Activated naive CD4-positive, alpha-beta T cell treated with anti-CD3 and anti-CD28 coated beads, Interleukin-2, amount 50 U/mL, for 72 hours (primary cell): ENCODE data around the gene OGFOD2. TPM values are rescaled to one million over a fixed set of nuclear protein-coding genes. Genes with fewer than 3 reads are reported as not detected.
"Not testable (repeated sequence)": the region's sequence is repeated elsewhere in the genome, so short reads cannot be mapped to it uniquely, and the experiment has no call there.

Experiments used
- ATAC-seq, 2 donors: fragments of 150-1000 bp; cut with Tn5 transposase; 2 replicates each; pipeline ENCODE4 v1.10.0; 2021; ENCODE audit warnings: mild to moderate bottlenecking in 2 of 2, moderate library complexity in 2 of 2
- DNase-seq, 2 donors: peaks; one replicate each; pipeline ENCODE4 v3.0.0; 2021 to 2022; ENCODE audit warnings: low spot score in 2 of 2
- H3K27ac Mint-ChIP-seq, 2 donors: one replicate each; pipeline ENCODE4 v1.8.0; 2022; ENCODE audit warnings: mild to moderate bottlenecking in 2 of 2, mixed read lengths in 2 of 2
- H3K36me3 Mint-ChIP-seq, 2 donors: one replicate each; pipeline ENCODE4 v1.8.0; 2022; ENCODE audit warnings: mixed read lengths in 2 of 2
- H3K9me3 Mint-ChIP-seq, 2 donors: one replicate each; pipeline ENCODE4 v1.8.0; 2022; ENCODE audit warnings: mixed read lengths in 2 of 2
- total RNA-seq, 2 donors: library from RNA; stranded (reverse); gene quantifications; one replicate each; pipeline ENCODE4 v1.2.3, GENCODE V29; 2022

Gene OGFOD2
- 10 to 100 TPM; 30.3 to 30.8 TPM for total RNA-seq

- Mint-ChIP-seq H3K27ac (peak within 1 kb of the TSS; percentile 99 to 100), H3K9me3 (no peaks in the 10 kb centered on the region), H3K36me3 (peaks cover 5 to 17% of the 10 kb centered on the region in 2 donors)
- ATAC-seq, result peak; percentile 80 to 87
- DNase-seq, result peak; percentile 87 to 91
Measured at GRCh38 chr12:122974892-122975789, at the start of gene OGFOD2. TSS of gene OGFOD2 (plus strand) at chr12:122975244. CDS start at chr12:122975252, 8 bp downstream.

DNA sequence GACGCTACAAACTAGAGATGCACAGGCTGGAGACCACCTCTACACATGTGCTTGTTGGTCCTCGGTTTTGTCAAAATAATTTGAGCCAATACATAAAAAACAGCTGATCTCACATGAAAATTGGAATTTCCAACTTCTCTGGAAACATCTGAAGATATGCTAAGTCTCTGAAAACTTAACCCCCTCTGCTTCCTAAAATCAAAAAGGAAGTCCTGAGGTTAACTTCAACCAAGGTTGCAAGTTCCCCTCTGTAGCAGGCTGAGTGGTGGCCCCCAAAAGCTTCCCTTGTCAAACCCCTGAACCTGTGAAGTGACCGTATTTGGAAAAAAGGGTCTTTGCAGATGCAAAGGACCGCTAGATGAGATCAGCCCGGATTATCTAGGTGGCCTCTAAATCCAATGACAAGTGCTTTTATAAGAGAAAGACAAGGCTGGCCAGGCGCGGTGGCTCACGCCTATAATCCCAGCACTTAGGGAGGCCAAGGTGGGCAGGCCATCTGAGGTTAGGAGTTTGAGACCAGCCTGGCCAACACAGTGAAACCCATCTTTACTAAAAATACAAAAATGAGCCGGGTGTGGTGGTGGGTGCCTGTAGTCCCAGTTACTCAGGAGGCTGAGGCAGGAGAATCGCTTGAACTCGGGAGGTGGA lies 47.2 kb upstream of the OGFOD2 start:
- no peak for DNase-seq

DNA sequence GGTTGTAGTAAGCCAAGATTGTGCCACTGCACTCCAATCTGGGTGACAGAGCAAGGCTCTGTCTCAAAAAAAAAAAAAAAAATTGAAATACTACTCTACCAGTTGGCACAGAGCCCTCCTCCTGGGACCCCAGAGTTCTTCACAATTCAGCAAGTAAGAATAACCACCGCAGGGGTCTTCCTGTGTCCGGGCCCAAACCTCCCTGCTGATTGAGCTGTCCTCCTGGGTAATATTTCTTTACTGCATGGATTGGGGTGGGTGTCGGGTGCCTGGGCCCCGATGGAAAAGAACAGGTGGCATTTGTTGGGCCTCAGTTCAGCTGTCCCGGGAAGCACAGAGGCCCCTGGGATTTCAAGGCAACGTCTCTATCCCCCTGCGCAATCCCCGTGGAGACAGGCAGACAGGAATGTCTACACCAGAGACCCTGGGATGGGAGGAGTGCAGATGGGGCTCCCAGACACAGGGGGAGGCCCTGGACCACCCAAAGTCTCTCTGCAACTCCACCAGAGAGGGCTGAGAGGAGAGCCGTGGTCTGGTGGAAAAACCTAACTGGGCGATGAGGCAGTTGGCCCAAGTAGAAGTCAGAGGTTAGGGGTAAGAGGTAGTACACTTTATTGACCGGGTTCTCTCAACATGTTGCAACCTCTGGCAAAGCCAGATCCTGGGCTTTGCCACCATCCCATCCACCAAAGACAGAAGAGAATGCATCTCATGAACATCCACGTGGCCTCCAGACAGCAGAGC lies 46.5 kb upstream of the OGFOD2 start:
- H3K27ac Mint-ChIP-seq, result no peak overlapping the region
- ATAC-seq, result no peak
- no peaks in the 10 kb centered on the region for H3K9me3 Mint-ChIP-seq
- H3K36me3 Mint-ChIP-seq, result no peaks in the 10 kb centered on the region
- DNase-seq, result no peak

More for the DNA sequence above, 47.2 kb upstream of the OGFOD2 start:
- no peaks in the 10 kb centered on the region for H3K36me3 Mint-ChIP-seq
- no peak for ATAC-seq
- H3K27ac Mint-ChIP-seq, result no peak overlapping the region
- H3K9me3 Mint-ChIP-seq, result no peaks in the 10 kb centered on the region

GRCh38 chr12:122929148-122929538 lies 45.9 kb upstream of the OGFOD2 start:
- DNase-seq (no peak), ATAC-seq (no peak)
- no peaks in the 10 kb centered on the region for H3K9me3 Mint-ChIP-seq
- no peaks in the 10 kb centered on the region for H3K36me3 Mint-ChIP-seq
- H3K27ac Mint-ChIP-seq, result no peak overlapping the region

DNA sequence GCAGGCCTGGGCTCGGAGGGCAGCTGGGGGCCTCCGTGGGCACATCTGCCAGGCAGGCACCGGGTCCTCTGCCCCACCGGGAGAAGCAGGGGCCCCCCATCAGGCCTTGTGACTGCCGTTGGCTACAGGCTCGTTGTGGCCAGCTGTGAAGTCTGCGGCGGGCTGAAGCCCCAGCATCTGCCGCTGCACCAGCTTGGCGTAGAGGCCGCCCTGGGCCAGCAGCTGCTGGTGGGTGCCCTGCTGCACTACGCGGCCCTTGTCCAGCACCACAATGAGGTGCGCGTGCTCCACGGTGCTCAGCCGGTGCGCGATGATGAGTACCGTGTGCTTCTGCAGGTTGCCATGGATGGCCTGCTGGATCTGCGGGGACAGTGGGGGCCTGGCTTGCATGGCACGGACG lies 45.2 kb upstream of the OGFOD2 start:
- no peak overlapping the region for H3K27ac Mint-ChIP-seq
- no peaks in the 10 kb centered on the region for H3K9me3 Mint-ChIP-seq
- ATAC-seq, result no peak
- no peak for DNase-seq
- H3K36me3 Mint-ChIP-seq, result no peaks in the 10 kb centered on the region

GRCh38 chr12:122932207-122932606 lies 42.8 kb upstream of the OGFOD2 start:
- Mint-ChIP-seq H3K27ac (no peak overlapping the region), H3K36me3 (no peaks in the 10 kb centered on the region), H3K9me3 (no peaks in the 10 kb centered on the region)
- no peak for DNase-seq
- no peak for ATAC-seq

- DNase-seq, result no peak
Measured at GRCh38 chr12:122934722-122935121, 40.3 kb upstream of the OGFOD2 start.

GRCh38 chr12:122935318-122935717 lies 39.7 kb upstream of the OGFOD2 start:
- no peak for ATAC-seq
- no peak overlapping the region for H3K27ac Mint-ChIP-seq
- H3K9me3 Mint-ChIP-seq, result no peaks in the 10 kb centered on the region

More at GRCh38 chr12:122934722-122935121, 40.3 kb upstream of the OGFOD2 start:
- H3K27ac Mint-ChIP-seq, result no peak overlapping the region
- no peak for ATAC-seq
- H3K9me3 Mint-ChIP-seq, result no peaks in the 10 kb centered on the region
- no peaks in the 10 kb centered on the region for H3K36me3 Mint-ChIP-seq

DNA sequence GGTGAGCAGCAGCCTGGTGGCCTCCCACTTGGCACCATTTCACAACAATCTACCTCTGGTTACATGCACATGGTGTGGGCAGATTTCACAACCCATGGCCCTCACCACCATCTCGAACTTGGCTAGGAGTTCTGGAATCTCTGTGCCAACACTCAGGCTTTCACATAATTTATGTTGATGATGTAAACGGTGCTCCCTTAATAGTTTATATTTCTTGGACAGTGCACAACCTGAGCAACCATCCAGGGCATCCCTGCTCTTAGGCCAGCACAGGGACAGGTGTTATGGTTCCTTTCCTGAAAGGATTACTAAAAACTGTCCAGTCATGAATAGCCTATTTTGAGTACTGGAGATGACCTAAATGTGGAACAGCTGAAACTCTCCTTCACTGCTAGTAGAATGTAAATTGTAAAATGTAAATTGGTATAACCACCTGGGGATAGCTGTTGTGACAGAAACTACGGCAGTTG lies 37.4 kb upstream of the OGFOD2 start:
- no peaks in the 10 kb centered on the region for H3K9me3 Mint-ChIP-seq
- ATAC-seq, result no peak
- no peak overlapping the region for H3K27ac Mint-ChIP-seq

More at GRCh38 chr12:122935318-122935717, 39.7 kb upstream of the OGFOD2 start:
- H3K36me3 Mint-ChIP-seq, result no peaks in the 10 kb centered on the region
- DNase-seq, result no peak

GRCh38 chr12:122939125-122939524 lies 35.9 kb upstream of the OGFOD2 start:
- H3K36me3 Mint-ChIP-seq, result no peaks in the 10 kb centered on the region
- H3K27ac Mint-ChIP-seq, result no peak overlapping the region

More for the DNA sequence above, 37.4 kb upstream of the OGFOD2 start:
- DNase-seq, result no peak
- H3K36me3 Mint-ChIP-seq, result no peaks in the 10 kb centered on the region

GRCh38 chr12:122941351-122941750 lies 33.7 kb upstream of the OGFOD2 start:
- not testable (repeated sequence) for ATAC-seq, DNase-seq, H3K27ac Mint-ChIP-seq, H3K36me3 Mint-ChIP-seq, H3K9me3 Mint-ChIP-seq

More at GRCh38 chr12:122939125-122939524, 35.9 kb upstream of the OGFOD2 start:
- DNase-seq, result no peak
- no peaks in the 10 kb centered on the region for H3K9me3 Mint-ChIP-seq
- no peak for ATAC-seq

DNA sequence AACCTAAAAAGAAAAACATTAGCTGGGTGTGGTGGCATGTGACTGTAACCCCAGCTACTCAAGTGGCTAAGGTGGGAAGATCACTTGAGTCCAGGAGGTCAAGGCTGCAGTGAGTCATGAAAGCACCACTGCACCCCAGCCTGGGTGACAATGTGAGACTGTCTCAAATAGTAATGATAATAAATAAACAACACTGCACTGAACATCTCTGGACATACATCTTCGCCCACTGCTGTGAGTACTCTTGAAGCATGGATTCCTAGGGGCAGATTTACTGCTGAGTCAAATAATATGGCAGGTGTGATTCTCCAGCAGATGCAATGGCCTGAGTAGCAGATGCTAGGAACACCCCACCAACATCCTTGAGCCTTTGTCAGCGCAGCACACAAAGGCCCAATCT lies 32.4 kb upstream of the OGFOD2 start:
- ATAC-seq, result no peak
- H3K27ac Mint-ChIP-seq, result peak overlapping the region in 1 of 2 donors; percentile 32

DNA sequence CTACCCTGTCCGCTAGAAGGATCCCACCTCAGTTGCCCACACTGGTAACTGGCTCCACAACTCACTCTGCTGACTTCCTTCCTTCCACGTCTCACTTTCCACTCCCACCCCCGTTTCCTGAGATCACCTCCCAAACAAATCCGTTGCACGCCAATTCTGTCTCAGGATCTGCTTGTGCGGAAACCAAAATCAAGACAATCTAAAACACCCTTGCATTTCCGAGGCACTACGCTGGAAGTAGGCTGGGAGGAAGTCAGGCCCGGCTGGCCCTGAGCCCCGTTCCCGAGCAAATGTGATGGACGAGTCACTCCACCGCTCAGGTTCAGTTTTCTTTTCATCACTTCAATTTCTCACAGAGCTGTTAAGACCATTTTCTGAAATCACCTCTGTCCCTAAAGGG lies 31.8 kb upstream of the OGFOD2 start:
- peak overlapping the region; percentile 22 to 32 for H3K27ac Mint-ChIP-seq
- no peaks in the 10 kb centered on the region for H3K36me3 Mint-ChIP-seq
- no peak for DNase-seq
- no peak for ATAC-seq
- no peaks in the 10 kb centered on the region for H3K9me3 Mint-ChIP-seq

More for the DNA sequence above, 32.4 kb upstream of the OGFOD2 start:
- Mint-ChIP-seq H3K36me3 (no peaks in the 10 kb centered on the region), H3K9me3 (no peaks in the 10 kb centered on the region)
- DNase-seq, result no peak

DNA sequence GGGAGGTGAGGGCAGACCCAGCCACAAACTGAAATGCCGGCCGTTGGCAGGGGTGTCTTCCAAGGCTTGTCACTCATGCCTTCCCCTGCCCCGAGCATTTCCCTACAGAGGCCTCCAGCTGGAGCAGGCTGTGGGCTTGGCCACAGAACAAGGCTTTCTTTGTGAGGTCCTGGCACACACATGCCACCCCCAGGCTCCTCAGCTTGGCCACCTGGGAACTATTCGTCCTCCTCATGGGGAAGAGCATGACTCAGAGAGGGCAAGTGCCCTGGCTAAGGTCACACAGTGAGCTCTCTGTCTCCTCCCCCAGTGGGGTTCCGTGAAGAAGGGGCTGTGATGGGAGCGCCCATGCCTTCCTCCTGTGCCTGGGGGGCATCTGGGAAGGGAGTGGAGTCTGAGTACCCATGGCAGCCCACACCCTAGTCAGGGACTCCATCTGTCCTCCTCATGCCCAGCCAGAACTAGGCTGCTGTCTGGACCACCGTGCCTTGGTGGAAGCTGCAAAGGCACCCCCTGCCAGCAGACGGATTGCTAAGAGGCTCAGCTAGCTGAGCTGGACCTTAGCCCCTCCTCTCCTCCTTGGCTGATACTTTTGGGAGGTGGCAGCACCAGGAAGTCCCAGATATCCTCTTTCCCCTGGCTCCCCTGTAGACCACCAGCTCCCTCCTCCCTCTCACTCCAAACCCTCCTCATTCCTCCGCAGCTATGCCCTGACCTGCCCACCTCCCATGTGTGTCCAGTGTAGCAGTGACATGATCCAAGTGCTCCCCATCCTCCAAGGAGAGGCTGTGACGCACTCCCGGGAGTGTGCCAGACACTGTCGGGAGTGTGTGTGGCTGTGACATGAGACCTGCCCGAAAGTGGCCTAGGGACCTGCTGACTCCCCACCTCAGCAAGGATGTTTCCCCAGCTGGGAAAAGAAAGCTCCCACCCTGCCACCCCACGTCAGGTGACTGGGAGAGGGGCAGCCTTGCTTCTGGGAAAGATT lies 30.1 kb upstream of the OGFOD2 start:
- Mint-ChIP-seq H3K9me3 (no peaks in the 10 kb centered on the region), H3K36me3 (no peaks in the 10 kb centered on the region), H3K27ac (peak overlapping the region in 1 of 2 donors; percentile 71)
- DNase-seq (no peak), ATAC-seq (no peak)

GRCh38 chr12:122946690-122947341 lies 28.2 kb upstream of the OGFOD2 start:
- H3K9me3 Mint-ChIP-seq, result no peaks in the 10 kb centered on the region
- no peaks in the 10 kb centered on the region for H3K36me3 Mint-ChIP-seq
- DNase-seq (peak; percentile 84 to 95), ATAC-seq (peak; percentile 98 to 99)
- peak overlapping the region; percentile 71 to 92 for H3K27ac Mint-ChIP-seq
